IPS-18a (cell line): ENCODE measurements around the gene PGLYRP4.
"Not testable (repeated sequence)": the region's sequence is repeated elsewhere in the genome, so short reads cannot be mapped to it uniquely, and the experiment has no call there.

Experiments used
- H3K27ac ChIP-seq: one replicate; pipeline ENCODE4 v1.5.1; 2013; ENCODE audit warnings: low read length
- H3K27me3 ChIP-seq: one replicate; pipeline ENCODE4 v1.6.1; 2013; ENCODE audit warnings: mild to moderate bottlenecking, low read length; ENCODE audit not compliant: control insufficient read depth, insufficient read depth
- H3K36me3 ChIP-seq: one replicate; pipeline ENCODE4 v1.6.1; 2013; ENCODE audit warnings: low read depth, low read length; ENCODE audit not compliant: control insufficient read depth
- H3K4me1 ChIP-seq: one replicate; pipeline ENCODE4 v1.6.1; 2013; ENCODE audit warnings: low read depth, low read length; ENCODE audit not compliant: control insufficient read depth
- H3K4me3 ChIP-seq: one replicate; pipeline ENCODE4 v1.5.1; 2013; ENCODE audit warnings: low read length
- H3K9ac ChIP-seq: one replicate; pipeline ENCODE4 v1.6.1; 2013; ENCODE audit warnings: mild to moderate bottlenecking, low read length, moderate library complexity
- H3K9me3 ChIP-seq: one replicate; pipeline ENCODE4 v1.6.1; 2013; ENCODE audit warnings: low read depth, low read length; ENCODE audit not compliant: control insufficient read depth

Gene PGLYRP4

GRCh38 chr1:153353226-153353947 lies 4.7 kb upstream of the PGLYRP4 start:
- no peak overlapping the region for H3K4me3 ChIP-seq
- H3K27ac ChIP-seq = no peak overlapping the region
- no peaks in the 10 kb centered on the region for H3K9me3 ChIP-seq
- H3K36me3 ChIP-seq = no peaks in the 10 kb centered on the region
- no peak overlapping the region for H3K9ac ChIP-seq
- no peaks in the 10 kb centered on the region for H3K27me3 ChIP-seq
- no peaks in the 10 kb centered on the region for H3K4me1 ChIP-seq

GRCh38 chr1:153352523-153352922 lies 3.9 kb upstream of the PGLYRP4 start:
- H3K36me3 ChIP-seq = no peaks in the 10 kb centered on the region
- H3K27ac ChIP-seq = no peak overlapping the region
- no peaks in the 10 kb centered on the region for H3K27me3 ChIP-seq
- H3K4me3 ChIP-seq = no peak overlapping the region
- H3K4me1 ChIP-seq = no peaks in the 10 kb centered on the region
- H3K9ac ChIP-seq = no peak overlapping the region
- no peaks in the 10 kb centered on the region for H3K9me3 ChIP-seq

- Histone ChIP-seq H3K9ac (no peak overlapping the region), H3K36me3 (no peaks in the 10 kb centered on the region), H3K27me3 (no peaks in the 10 kb centered on the region), H3K4me1 (no peaks in the 10 kb centered on the region), H3K4me3 (no peak overlapping the region), H3K9me3 (no peaks in the 10 kb centered on the region), H3K27ac (no peak overlapping the region)
Measured at GRCh38 chr1:153350321-153350957, 1.8 kb upstream of the PGLYRP4 start.

GRCh38 chr1:153349363-153350320 lies 1.0 kb upstream of the PGLYRP4 start:
- no peaks in the 10 kb centered on the region for H3K36me3 ChIP-seq
- no peak overlapping the region for H3K9ac ChIP-seq
- no peak overlapping the region for H3K27ac ChIP-seq
- H3K9me3 ChIP-seq = no peaks in the 10 kb centered on the region
- no peaks in the 10 kb centered on the region for H3K27me3 ChIP-seq
- no peak overlapping the region for H3K4me3 ChIP-seq
- H3K4me1 ChIP-seq = no peaks in the 10 kb centered on the region

- H3K27me3 ChIP-seq = no peaks in the 10 kb centered on the region
- H3K4me1 ChIP-seq = no peaks in the 10 kb centered on the region
- H3K9ac ChIP-seq = no peak overlapping the region
- H3K36me3 ChIP-seq = no peaks in the 10 kb centered on the region
- no peak overlapping the region for H3K27ac ChIP-seq
- no peaks in the 10 kb centered on the region for H3K9me3 ChIP-seq
- no peak overlapping the region for H3K4me3 ChIP-seq
Measured at GRCh38 chr1:153347856-153348255, 785 bp downstream of the PGLYRP4 start.

GRCh38 chr1:153347049-153347448 lies 1.6 kb downstream of the PGLYRP4 start:
- H3K9ac ChIP-seq, H3K9me3 ChIP-seq, H3K4me1 ChIP-seq, H3K4me3 ChIP-seq, H3K36me3 ChIP-seq, H3K27me3 ChIP-seq, H3K27ac ChIP-seq: not testable (repeated sequence)

- H3K9ac ChIP-seq = no peak overlapping the region
- no peaks in the 10 kb centered on the region for H3K27me3 ChIP-seq
Measured at GRCh38 chr1:153346077-153346723, 2.4 kb downstream of the PGLYRP4 start.

GRCh38 chr1:153345187-153346076 lies 3.2 kb downstream of the PGLYRP4 start:
- Histone ChIP-seq H3K4me3 (no peak overlapping the region), H3K9me3 (no peaks in the 10 kb centered on the region), H3K36me3 (no peaks in the 10 kb centered on the region), H3K27me3 (no peaks in the 10 kb centered on the region), H3K9ac (no peak overlapping the region), H3K4me1 (no peaks in the 10 kb centered on the region), H3K27ac (no peak overlapping the region)

More at GRCh38 chr1:153346077-153346723, 2.4 kb downstream of the PGLYRP4 start:
- H3K36me3 ChIP-seq = no peaks in the 10 kb centered on the region
- H3K4me1 ChIP-seq = no peaks in the 10 kb centered on the region
- no peak overlapping the region for H3K27ac ChIP-seq
- no peak overlapping the region for H3K4me3 ChIP-seq
- no peaks in the 10 kb centered on the region for H3K9me3 ChIP-seq

GRCh38 chr1:153344718-153345025 lies 4.0 kb downstream of the PGLYRP4 start:
- no peaks in the 10 kb centered on the region for H3K27me3 ChIP-seq
- no peaks in the 10 kb centered on the region for H3K36me3 ChIP-seq
- no peaks in the 10 kb centered on the region for H3K9me3 ChIP-seq
- no peaks in the 10 kb centered on the region for H3K4me1 ChIP-seq
- H3K4me3 ChIP-seq = no peak overlapping the region
- no peak overlapping the region for H3K27ac ChIP-seq
- H3K9ac ChIP-seq = no peak overlapping the region

- Histone ChIP-seq H3K36me3 (no peaks in the 10 kb centered on the region), H3K9ac (no peak overlapping the region), H3K27me3 (no peaks in the 10 kb centered on the region), H3K27ac (no peak overlapping the region), H3K4me3 (no peak overlapping the region), H3K4me1 (no peaks in the 10 kb centered on the region), H3K9me3 (no peaks in the 10 kb centered on the region)
Measured at GRCh38 chr1:153343811-153344717, 4.6 kb downstream of the PGLYRP4 start.
